IgD-negative memory B cell (primary cell): ENCODE data around the gene DAZAP1. TPM values are rescaled to one million over a fixed set of nuclear protein-coding genes. Genes with fewer than 3 reads are reported as not detected.
"Not testable (repeated sequence)": the region's sequence is repeated elsewhere in the genome, so short reads cannot be mapped to it uniquely, and the experiment has no call there.

Experiments used
- H3K27ac Mint-ChIP-seq, 3 donors: one replicate each; pipeline ENCODE4 v1.8.0; 2020 to 2022; ENCODE audit warnings: mild to moderate bottlenecking in 3 of 3, mixed read lengths in 3 of 3, moderate library complexity in 1 of 3
- H3K27me3 Mint-ChIP-seq: one replicate; pipeline ENCODE4 v1.8.0; 2021; ENCODE audit warnings: mixed read lengths
- H3K36me3 Mint-ChIP-seq: one replicate; pipeline ENCODE4 v1.8.0; 2020; ENCODE audit warnings: mild to moderate bottlenecking, mixed read lengths
- H3K4me1 Mint-ChIP-seq, 3 donors: one replicate each; pipeline ENCODE4 v1.8.0; 2020 to 2022; ENCODE audit warnings: mixed read lengths in 3 of 3, mild to moderate bottlenecking in 1 of 3
- H3K4me3 Mint-ChIP-seq, 4 donors: one replicate each; pipeline ENCODE4 v1.8.0; 2020 to 2022; ENCODE audit warnings: mild to moderate bottlenecking in 4 of 4, mixed read lengths in 4 of 4, moderate library complexity in 3 of 4
- H3K9me3 Mint-ChIP-seq, 3 donors: one replicate each; pipeline ENCODE4 v1.8.0; 2020 to 2021; ENCODE audit warnings: mixed read lengths in 3 of 3, mild to moderate bottlenecking in 1 of 3
- polyA plus RNA-seq: library from polyadenylated mRNA; unstranded; fragments of 300-500 nt; fragmentation: Illumina TruSeq; gene quantifications from one replicate; pipeline ENCODE4 v1.2.3, GENCODE V29; 2021

The DAZAP1 gene
- polyA plus RNA-seq, 1 donor from 2014 or later, result 7.2 TPM

DNA sequence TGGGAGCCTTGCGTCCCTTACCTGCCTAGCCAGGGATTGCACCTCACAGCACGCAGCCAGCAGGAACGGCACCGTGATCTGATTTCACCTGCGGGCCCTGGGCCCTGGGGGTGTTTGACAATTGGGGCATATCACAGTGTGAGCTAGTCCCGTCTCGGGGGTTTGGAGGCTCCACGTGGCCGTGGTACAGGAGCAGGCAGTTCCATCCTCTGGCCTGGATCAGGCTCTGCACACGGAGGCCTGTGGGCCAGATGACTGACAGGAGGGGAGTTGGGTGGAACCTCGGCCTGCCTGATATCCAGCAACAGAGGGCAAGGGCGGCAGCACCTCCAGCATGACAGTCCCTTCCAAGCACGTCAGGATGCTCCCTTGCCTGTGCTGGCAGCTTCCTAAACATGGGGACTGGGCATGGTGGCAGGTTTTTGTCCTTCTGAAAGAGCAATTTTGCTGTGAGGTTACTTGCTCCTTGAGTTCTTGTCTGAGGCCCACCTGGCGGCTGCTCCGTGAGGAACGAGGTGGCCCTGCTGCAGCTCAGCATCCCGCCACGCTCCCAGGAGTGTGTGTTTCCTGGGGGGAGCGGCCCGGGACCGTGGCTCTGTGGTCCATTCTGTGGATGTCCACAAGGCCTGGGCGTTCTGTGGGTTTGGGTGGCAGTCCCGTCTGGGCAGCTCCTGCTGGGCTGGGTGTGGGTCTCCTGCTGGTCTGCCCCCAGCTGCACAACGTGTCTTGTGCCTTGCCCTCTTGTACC lies 24.5 kb downstream of the DAZAP1 start:
- H3K4me3 Mint-ChIP-seq, result peak overlapping the region in 1 of 4 donors; percentile 17
- H3K36me3 Mint-ChIP-seq, result no peaks in the 10 kb centered on the region

DNA sequence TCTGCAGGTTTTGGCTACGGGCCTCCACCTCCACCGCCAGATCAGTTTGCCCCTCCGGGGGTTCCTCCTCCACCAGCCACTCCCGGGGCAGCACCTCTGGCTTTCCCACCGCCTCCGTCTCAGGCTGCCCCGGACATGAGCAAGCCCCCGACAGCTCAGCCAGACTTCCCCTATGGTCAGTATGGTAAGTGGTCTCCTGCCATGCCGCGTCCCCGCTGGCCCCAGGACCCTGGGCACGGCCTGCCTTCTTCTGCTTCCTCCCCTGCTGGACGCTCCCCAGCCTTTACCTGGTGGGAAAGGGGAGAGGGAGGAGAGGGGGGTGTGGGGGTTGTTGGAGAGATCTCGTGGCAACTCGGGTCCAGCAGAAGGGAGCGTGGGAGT lies 25.1 kb downstream of the DAZAP1 start:
- Mint-ChIP-seq H3K9me3 (no peaks in the 10 kb centered on the region), H3K36me3 (no peaks in the 10 kb centered on the region), H3K4me3 (peak overlapping the region in 1 of 4 donors; percentile 17), H3K27me3 (no peaks in the 10 kb centered on the region), H3K27ac (no peak overlapping the region), H3K4me1 (no peaks in the 10 kb centered on the region)

More for the DNA sequence above, 24.5 kb downstream of the DAZAP1 start:
- Mint-ChIP-seq H3K4me1 (no peaks in the 10 kb centered on the region), H3K27me3 (no peaks in the 10 kb centered on the region), H3K27ac (peak overlapping the region in 1 of 3 donors; percentile 35), H3K9me3 (no peaks in the 10 kb centered on the region)

DNA sequence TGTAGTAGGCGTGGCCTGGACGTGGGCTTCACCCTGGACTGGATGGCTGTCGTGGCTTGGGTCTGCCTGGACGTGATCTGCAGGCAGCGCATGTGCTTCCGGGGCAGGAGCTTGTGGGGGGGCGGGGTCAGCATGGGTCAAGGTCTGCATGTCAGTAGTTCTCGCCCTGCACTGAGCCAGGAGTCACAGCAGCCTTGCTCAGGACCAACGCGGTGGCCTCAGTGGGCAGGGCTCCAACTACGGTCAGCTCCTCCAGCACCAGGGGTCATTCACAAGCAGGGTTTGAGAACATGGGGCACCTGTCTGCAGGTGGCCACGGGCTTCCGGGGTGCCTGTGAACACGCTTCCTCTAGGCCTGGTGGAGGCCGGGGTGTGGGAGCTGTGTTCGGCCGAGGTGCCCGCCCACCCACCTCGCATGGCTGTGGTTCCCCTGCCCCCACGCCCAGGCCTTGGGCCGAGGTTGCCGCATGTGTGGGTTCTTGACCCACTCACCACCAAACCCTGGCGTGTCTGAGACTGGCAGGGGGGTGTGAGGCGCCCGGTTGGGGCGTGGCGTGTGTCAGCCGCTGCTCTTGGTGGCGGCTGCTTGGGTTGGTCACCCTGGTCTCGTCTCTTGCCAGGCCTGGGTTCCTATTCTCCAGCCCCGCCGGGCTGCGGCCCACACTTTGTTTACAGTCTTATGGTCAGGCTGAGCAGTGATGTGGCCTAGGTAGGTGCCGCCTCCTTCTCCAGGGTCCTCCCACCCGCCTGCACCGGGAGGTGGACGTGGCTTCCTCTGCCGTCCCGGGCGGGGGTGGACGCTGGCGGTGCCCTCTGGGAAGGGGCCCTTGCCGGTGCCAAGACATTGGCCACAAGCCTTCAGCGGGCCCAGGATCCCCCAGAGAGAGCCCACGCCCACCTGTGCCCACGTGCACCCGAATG lies 26.0 kb downstream of the DAZAP1 start:
- H3K9me3 Mint-ChIP-seq, result no peaks in the 10 kb centered on the region
- H3K27ac Mint-ChIP-seq, result no peak overlapping the region
- H3K27me3 Mint-ChIP-seq, result no peaks in the 10 kb centered on the region
- H3K4me1 Mint-ChIP-seq, result peaks cover 0 to 5% (median 5%) of the 10 kb centered on the region in 3 donors
- peaks cover 2% of the 10 kb centered on the region for H3K36me3 Mint-ChIP-seq
- no peak overlapping the region for H3K4me3 Mint-ChIP-seq

DNA sequence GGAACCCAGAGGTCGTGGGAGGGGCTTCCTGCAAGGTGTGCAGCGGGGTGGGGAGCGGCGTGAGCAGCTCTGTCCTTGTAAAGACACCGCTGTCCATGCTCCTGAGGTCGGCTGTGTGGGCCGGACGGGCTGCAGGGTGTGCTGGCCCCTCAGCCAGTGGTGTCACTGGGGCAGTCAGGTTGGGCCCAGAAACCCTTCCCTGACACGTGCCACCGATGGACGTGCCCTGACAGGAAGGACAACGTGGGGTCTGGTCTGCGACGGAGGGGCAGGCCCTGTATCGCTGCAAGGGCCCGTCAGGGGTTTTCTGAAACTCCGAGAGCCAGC lies 26.6 kb downstream of the DAZAP1 start:
- H3K4me1 Mint-ChIP-seq, result peaks cover 0 to 5% (median 5%) of the 10 kb centered on the region in 3 donors

DNA sequence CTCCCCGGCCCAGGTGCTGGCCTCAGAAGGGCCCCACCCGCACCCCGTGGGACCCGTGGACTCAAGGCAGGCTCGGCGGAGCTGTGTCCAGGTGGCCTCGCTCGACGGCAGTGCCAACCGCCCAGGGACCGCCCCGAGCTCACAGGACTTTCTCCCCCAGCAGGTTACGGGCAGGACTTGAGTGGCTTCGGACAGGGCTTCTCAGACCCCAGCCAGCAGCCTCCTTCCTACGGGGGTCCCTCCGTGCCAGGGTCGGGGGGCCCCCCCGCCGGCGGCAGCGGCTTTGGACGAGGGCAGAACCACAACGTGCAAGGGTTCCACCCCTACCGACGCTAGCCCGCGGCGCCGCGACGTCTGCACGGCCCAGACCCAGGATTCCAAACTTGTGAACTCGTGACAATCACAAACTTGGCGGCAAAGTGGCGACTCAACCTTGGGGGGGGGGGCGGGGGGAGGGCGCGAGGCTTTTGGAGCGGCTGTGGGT lies 27.2 kb downstream of the DAZAP1 start:
- peaks cover under 1% of the 10 kb centered on the region for H3K27me3 Mint-ChIP-seq
- H3K4me1 Mint-ChIP-seq, result peaks cover 3 to 5% (median 5%) of the 10 kb centered on the region in 3 donors
- H3K36me3 Mint-ChIP-seq, result peaks cover 2% of the 10 kb centered on the region
- no peak overlapping the region for H3K27ac Mint-ChIP-seq
- H3K9me3 Mint-ChIP-seq, result no peaks in the 10 kb centered on the region
- H3K4me3 Mint-ChIP-seq, result no peak overlapping the region

More for the DNA sequence above, 26.6 kb downstream of the DAZAP1 start:
- Mint-ChIP-seq H3K27ac (no peak overlapping the region), H3K9me3 (no peaks in the 10 kb centered on the region), H3K27me3 (no peaks in the 10 kb centered on the region), H3K36me3 (peaks cover 2% of the 10 kb centered on the region), H3K4me3 (no peak overlapping the region)

DNA sequence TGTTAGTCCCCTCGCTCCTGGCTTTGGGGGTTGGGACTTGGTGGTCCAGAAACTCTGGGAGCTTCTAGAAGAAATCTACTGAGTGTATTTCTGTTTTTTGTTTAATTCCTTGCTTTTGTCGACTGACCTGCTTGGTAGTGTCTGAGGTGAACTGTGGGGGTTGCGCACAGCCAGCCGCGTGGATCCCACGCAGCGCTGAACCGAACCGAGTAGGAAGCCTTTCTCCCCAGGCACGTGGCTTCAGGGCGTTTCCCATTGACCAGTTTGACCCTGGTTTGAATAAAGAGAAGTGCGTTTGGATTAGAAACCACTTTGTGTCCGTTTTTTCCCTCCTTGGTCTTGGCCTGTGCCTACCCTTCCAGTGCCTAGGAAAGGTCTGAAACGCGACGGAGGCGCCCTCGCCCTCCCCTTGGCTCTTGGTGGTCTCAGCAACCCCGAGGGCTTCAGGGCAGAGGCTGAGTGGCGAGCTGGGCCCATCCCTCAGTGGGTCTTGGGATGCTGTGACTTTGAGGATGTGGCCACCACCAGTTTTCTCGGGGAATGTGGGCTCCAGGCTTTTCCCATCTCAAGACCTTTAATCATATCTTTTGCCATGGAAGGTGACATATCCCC lies 28.1 kb downstream of the DAZAP1 start:
- peaks cover 5 to 8% (median 5%) of the 10 kb centered on the region in 3 donors for H3K4me1 Mint-ChIP-seq

DNA sequence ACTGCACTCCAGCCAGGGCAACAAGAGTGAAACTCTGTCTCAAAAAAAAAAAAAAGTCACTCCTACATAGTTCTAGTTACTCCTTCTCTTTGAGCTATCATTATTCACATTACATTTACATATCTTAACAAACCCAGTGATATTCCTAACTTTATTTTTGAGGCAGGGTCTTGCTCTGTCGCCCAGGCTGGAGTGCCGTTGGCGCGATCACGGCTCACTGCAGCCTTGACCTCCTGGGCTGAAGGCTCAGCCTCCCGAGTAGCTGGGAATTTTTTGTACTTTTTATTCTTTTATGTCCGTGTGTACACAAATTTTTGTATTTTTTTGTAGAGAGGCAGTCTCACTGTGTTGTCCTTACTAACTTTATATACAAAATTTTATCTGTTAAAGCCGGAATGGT lies 30.2 kb downstream of the DAZAP1 start:
- Mint-ChIP-seq H3K4me1 (peaks cover 5 to 14% (median 10%) of the 10 kb centered on the region in 3 donors), H3K4me3 (peak overlapping the region in 3 of 4 donors; percentile 16 to 98 (median 90)), H3K9me3 (no peaks in the 10 kb centered on the region), H3K27ac (peak overlapping the region; percentile 92 to 99 (median 98)), H3K36me3 (peaks cover 6% of the 10 kb centered on the region), H3K27me3 (peaks cover 2% of the 10 kb centered on the region)

More for the DNA sequence above, 28.1 kb downstream of the DAZAP1 start:
- Mint-ChIP-seq H3K27ac (peak overlapping the region in 2 of 3 donors; percentile 28 to 59), H3K27me3 (peaks cover 2% of the 10 kb centered on the region), H3K36me3 (peaks cover 6% of the 10 kb centered on the region), H3K9me3 (no peaks in the 10 kb centered on the region), H3K4me3 (no peak overlapping the region)

DNA sequence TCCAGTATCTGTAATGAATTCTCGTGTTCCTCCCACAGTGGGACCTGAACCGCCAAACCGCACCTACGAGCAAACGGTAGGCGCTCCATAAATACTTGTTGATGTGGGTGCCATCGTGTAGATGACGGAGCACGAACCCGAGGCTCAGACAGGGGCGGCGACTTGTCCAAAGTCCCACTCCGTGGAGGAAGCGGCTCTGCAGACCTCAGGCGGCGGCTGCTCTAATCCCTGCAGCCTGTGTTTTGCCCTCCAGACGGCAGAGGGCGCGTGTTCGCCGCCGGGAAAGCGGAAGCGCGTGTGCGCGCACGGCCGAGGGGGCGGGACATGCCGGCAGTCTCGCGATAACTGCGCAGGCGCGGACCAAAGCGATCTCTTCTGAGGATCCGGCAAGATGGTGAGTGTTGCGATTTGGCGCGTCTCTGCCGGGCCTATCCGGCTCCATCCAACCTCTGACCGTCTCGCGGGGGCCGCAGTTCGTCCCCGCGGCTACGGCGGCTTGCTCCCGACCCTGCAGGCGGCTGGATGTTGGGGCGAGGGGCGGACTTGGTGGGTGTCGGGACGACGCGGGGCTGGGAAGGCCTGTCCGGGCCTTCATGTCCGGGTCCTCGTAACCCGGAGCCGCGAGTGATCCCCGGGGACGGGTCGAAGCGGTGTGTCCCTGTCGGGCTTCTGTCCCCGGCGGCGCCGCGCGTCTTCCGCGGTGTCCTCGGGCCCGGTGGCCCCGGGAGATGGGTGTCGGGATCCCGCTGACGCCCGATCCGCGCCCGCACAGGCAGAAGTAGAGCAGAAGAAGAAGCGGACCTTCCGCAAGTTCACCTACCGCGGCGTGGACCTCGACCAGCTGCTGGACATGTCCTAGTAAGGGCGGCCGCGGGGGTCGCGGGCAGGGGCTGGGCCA lies 30.9 kb downstream of the DAZAP1 start, which contains the start of gene RPS15:
RPS15 (plus strand) TSS at position 362 of the 898 bp plus-strand sequence; CDS start at position 392, 30 bp downstream.
- Mint-ChIP-seq H3K9me3 (no peaks in the 10 kb centered on the region), H3K4me1 (peaks cover 5 to 16% (median 10%) of the 10 kb centered on the region in 3 donors), H3K27ac (peak within 1 kb of the TSS; percentile 92 to 99 (median 98)), H3K36me3 (peaks cover 6% of the 10 kb centered on the region), H3K27me3 (peaks cover 2% of the 10 kb centered on the region), H3K4me3 (peak within 1 kb of the TSS; percentile 90 to 99 (median 98))

DNA sequence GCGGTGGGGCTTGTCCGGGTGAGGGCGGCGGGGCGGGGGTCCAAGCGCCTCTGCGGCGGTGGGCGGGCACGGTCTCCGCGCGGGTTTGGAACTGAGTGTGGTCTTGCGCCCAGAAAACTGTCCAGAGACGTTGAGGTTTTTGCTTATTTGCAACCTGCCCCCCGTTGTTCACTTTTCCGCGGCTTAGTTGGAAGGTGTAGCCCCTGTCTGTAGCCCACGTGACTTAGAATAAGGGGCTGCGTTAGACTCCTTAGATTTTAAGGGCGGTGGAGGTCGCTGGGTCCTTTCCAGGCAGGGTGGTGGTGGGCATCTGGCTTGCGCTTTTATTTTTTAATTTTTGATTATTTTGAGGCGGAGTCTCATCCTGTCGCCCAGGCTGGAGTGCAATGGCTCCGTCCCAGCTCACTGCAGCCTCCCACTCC lies 31.6 kb downstream of the DAZAP1 start:
- Mint-ChIP-seq H3K4me3 (peak overlapping the region; percentile 90 to 99 (median 98)), H3K4me1 (peaks cover 5 to 16% (median 10%) of the 10 kb centered on the region in 3 donors), H3K27ac (peak overlapping the region; percentile 78 to 98 (median 92)), H3K9me3 (no peaks in the 10 kb centered on the region), H3K36me3 (peaks cover 6% of the 10 kb centered on the region), H3K27me3 (peaks cover 2% of the 10 kb centered on the region)

DNA sequence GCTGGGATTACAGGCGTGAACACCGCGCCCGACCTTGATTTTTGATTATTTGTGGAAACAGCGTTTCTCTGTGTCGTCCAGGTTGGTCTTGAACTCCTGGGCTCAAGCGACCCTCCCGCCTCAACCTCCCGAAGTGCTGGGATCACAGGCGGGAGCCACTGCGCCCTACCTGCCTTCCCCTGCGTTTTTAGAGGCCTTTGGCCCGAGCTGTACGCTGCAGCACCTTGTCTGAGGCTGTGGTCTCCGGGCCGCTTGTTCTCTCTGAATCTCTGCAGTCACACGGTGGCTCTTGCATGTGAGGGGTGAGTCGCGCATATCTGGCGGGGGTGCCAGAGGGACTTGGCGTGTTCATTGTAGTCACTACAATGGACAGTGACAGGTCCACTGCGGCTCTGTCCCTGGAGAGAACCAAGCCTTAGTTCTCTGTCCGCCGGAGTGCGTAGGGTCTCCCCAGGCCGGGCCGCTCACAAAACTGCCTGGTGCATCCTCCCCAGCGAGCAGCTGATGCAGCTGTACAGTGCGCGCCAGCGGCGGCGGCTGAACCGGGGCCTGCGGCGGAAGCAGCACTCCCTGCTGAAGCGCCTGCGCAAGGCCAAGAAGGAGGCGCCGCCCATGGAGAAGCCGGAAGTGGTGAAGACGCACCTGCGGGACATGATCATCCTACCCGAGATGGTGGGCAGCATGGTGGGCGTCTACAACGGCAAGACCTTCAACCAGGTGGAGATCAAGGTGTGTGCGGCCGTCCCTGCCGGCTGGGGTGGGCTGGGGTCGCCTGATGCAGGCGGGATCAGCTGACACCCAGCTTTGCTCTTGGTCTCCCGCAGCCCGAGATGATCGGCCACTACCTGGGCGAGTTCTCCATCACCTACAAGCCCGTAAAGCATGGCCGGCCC lies 32.4 kb downstream of the DAZAP1 start:
- H3K9me3 Mint-ChIP-seq, H3K27me3 Mint-ChIP-seq, H3K36me3 Mint-ChIP-seq: not testable (repeated sequence)
- H3K4me3 Mint-ChIP-seq, result peak overlapping the region; percentile 90 to 99 (median 98)
- H3K27ac Mint-ChIP-seq, result peak overlapping the region; percentile 53 to 92 (median 90)
- H3K4me1 Mint-ChIP-seq, result peaks cover 8 to 16% (median 10%) of the 10 kb centered on the region in 3 donors

DNA sequence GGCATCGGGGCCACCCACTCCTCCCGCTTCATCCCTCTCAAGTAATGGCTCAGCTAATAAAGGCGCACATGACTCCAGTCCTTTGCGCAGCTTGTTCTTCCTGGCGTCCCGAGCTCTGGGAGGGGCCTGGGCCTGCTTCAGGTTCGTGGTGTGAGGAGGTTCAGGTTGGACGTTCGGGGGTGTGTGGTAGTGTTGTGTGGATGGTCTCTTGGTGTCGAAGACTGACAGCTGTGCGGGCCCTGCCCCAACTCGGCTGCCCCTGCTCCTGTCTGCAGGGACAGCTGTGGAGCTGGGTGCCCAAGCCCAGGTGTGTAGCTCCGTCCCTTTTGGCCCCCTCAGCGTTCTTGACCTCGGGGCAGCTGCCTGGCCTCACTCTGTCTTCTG lies 33.0 kb downstream of the DAZAP1 start:
- H3K27ac Mint-ChIP-seq, result peak overlapping the region in 2 of 3 donors; percentile 90
- H3K27me3 Mint-ChIP-seq, result peaks cover 3% of the 10 kb centered on the region
- peaks cover 6% of the 10 kb centered on the region for H3K36me3 Mint-ChIP-seq
- peaks cover 10 to 16% (median 10%) of the 10 kb centered on the region in 3 donors for H3K4me1 Mint-ChIP-seq
- H3K9me3 Mint-ChIP-seq, result no peaks in the 10 kb centered on the region
- H3K4me3 Mint-ChIP-seq, result peak overlapping the region; percentile 43 to 99 (median 84)

DNA sequence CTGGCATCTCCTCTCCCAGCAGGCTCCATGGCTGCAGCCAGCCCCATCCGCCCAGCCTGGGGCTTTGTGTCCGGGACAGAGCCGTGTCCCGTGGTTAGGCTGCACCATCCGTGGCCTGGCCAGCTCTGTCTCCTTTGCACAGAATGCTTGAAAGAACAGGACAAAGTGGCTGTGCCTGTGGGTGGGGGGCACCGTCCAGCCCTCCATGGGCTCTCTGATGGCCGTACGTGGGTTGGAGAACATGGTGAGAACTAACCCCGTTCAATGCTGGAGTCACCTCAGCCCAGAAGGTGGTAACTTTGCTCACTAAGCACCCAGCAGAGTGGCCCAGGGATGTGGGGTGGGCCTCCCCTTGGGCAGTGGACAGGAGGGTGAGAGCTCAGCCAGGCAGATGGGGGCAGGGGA lies 33.6 kb downstream of the DAZAP1 start:
- H3K9me3 Mint-ChIP-seq, result no peaks in the 10 kb centered on the region
- peaks cover 5% of the 10 kb centered on the region for H3K27me3 Mint-ChIP-seq
- H3K36me3 Mint-ChIP-seq, result peaks cover 6% of the 10 kb centered on the region
- peaks cover 10 to 16% (median 10%) of the 10 kb centered on the region in 3 donors for H3K4me1 Mint-ChIP-seq
- H3K4me3 Mint-ChIP-seq, result peak overlapping the region; percentile 12 to 90 (median 42)
- peak overlapping the region in 2 of 3 donors; percentile 90 for H3K27ac Mint-ChIP-seq
